ENCODE measurements around the gene ZC3H7B.

- no peak for TF ChIP-seq EZH2 (IDR thresholded peaks at IDR 0.05)
- TF ChIP-seq CTCF (IDR thresholded peaks at IDR 0.05) = no peak
Measured at GRCh38 chr22:41261541-41262249, 39.6 kb upstream of the ZC3H7B start.

Data from neural progenitor cell (in vitro differentiated cells).